HG02870 (cell line): ENCODE data around the gene TNS3.

Experiments used
- ATAC-seq: cut with Tn5 transposase; IDR thresholded peaks from one replicate; pipeline ENCODE4 v1.9.1; 2021; ENCODE audit warnings: mild to moderate bottlenecking, moderate library complexity; ENCODE audit not compliant: unreplicated experiment

The TNS3 gene

DNA sequence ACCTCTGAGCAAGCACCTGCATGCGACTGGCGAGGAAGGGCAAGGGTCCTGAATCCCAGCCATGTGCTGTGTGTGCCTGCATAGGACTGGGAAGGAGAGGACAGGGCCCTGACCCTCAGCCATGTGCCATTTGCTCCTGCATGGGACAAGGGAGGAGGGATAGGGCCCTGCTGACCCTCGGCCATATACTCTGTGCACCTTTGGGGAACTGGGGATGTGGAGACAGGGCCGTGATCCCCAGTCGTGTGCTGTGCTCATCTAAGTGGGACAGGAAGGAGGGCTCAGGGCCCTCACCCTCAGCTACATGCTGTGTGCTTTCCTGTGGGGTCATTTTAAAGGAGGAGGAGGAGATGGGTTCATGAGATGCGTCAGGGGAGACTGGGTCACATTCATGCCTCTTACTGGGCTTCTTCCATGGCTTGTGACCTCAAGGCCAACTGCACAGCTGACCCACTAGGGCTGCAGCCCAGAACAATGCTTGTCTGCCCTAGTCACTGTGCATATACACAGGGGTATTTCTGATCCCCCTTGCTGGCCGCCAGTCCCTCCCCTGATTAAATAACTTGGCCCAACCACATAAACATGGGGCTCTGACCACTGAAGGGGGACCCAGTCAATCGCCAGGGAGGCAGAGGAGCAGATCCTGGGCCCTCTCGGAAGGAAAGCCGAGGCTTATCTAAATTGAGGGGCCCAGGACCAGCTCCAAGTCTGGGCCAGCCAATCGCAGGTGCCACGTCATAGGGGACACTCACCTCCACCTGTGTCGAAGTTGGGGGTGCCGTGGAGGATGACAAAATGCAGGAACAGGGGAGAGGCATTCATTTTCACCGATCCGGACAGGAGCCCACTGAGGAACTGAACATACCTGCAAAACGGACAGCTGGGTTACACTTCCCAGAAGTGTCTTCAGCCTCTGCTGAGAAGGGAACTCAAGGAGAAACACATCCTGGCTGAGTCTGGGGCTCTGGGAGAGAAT lies 167.3 kb downstream of the TNS3 start:
- ATAC-seq = no peak

- no peak for ATAC-seq
Measured at GRCh38 chr7:47413526-47414341, 168.2 kb downstream of the TNS3 start.

- ATAC-seq = no peak
Measured at GRCh38 chr7:47411901-47412300, 170.0 kb downstream of the TNS3 start.

DNA sequence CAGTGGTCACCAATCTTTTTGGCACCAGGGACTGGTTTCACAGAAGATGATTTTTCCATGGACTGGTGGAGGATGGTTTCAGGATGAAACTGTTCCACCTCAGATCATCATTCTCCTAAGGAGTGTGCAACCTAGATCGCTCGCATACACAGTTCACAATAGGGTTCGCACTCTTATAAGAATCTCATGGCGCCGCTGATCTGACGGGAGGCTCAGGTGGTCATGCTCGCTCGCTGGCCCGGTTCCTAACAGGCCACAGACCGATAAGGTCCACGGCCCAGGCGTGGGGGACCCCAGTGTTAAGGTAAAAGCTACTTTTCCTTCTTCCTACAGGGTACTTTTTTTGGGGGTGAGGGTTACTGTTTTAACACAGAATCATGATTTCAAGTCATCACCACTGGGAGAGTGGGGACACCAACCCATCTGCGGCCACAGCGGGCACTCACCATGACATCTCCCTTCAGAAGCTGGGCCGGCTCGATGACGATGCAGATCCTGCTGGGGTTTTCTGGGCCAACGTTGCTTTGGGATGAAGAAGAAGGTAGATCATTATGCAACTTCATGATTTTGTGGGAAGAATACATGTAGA lies 170.5 kb downstream of the TNS3 start:
- ATAC-seq = no peak

GRCh38 chr7:47408675-47409074 lies 173.2 kb downstream of the TNS3 start:
- no peak for ATAC-seq

- ATAC-seq = no peak
Measured at GRCh38 chr7:47407821-47408674, 173.9 kb downstream of the TNS3 start.

GRCh38 chr7:47407136-47407535 lies 174.8 kb downstream of the TNS3 start:
- ATAC-seq = no peak

GRCh38 chr7:47406801-47407129 lies 175.1 kb downstream of the TNS3 start:
- ATAC-seq = no peak

DNA sequence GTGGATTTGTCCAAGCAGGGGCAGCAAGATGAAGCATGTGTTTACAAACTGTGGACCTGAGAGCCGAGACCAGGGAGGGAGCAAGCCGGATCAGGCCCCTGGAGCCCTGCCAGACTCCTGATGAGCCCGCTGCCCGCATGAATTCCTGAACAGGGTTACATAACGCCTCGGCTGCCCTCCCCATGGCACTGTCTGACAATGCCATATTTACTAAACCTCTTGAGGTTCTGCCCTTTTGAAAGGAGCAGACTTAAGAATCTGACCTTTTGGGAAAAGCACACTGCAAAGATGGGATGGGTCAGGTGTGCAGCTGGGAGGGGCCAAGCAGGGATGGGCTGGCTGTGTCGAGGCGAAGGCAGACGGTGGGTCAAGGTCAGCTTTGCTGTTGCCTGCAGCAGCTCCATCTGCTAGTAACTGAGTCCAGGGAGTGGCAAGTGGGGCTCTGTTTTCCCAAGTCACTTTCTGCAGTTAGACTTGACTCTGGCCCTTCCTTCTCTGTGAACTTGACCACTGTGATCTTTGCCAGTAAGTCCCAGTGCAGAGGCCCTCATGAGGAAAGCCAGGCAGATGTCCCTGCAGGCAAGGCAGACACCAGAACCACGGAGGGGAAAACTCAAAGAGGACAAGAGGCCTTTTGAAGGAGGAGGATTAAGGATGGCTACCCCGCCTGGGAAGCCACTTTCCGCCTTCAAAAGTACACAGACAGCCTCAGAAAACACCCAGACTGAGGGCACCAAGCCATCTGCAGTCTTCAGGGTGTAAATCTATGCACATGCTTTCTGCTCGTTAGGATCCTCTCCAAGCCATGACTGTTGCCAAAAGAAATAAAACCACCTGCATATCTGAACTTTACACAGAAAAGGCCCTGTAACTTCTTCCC lies 175.8 kb downstream of the TNS3 start:
- ATAC-seq = no peak

DNA sequence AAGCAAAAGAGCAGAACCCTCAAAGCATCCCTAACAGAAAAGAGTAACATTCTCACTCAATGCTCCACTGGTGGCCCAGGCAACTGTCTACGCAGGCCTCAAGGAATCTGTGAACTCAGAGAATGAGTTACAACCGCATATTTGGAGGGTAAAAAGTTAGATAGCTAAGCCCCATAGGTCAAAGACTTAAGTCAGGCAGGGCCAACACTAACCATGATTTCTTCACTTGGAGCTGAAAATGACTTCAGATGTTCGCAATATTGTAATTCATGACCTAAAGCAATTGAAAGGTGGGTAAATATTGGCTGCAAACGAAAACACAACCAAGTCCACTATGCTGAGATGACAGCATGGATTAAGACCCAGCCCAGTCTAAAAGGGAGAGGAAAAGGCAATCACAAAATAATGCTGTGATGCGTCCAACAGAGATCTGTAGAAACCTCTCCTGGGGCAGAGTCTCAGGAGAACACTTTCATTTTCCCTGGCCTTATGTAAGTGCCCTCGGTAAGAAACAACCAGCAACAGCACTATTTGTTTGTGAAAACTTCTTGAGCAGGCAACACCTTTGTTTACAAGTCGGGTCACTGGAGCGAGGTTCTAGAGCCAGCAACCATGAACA lies 176.5 kb downstream of the TNS3 start:
- no peak for ATAC-seq

- ATAC-seq = no peak
Measured at GRCh38 chr7:47404010-47404409, 177.9 kb downstream of the TNS3 start.

- ATAC-seq = no peak
Measured at GRCh38 chr7:47402941-47403866, 178.7 kb downstream of the TNS3 start.

GRCh38 chr7:47401611-47402570 lies 180.0 kb downstream of the TNS3 start:
- ATAC-seq = no peak

- no peak for ATAC-seq
Measured at GRCh38 chr7:47400741-47401206, 181.1 kb downstream of the TNS3 start.

DNA sequence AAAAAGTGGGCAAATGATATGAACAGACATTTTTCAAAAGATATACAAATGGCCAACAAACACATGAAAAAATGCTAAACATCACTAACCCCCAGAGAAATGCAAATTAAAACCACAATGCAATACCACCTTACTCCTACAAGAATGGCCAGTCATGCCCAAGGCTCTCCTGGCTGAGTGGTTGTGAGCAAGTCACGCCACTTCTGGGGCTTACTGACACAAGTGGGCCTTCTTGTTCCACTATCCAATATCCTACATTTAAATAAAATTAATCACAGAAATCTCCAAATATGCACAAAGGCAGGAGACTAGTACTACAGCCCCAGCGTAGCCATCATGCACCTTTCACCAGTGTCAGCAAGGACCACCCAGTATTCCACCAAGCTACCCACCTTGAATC lies 181.9 kb downstream of the TNS3 start:
- no peak for ATAC-seq

GRCh38 chr7:47394751-47395252 lies 187.1 kb downstream of the TNS3 start:
- no peak for ATAC-seq

- no peak for ATAC-seq
Measured at GRCh38 chr7:47394216-47394615, 187.7 kb downstream of the TNS3 start.
